Peyer's patch (tissue), 4 donors: ENCODE measurements around the gene JPH2.

Experiments used
- CTCF ChIP-seq, 6 experiments: fragments of 450-650 bp in 4 of 6; fragments of 200-600 bp in 2 of 6; sonication (generic) in 1 of 6; IDR thresholded peaks; one replicate each; pipeline ENCODE4 v1.5.1; 2017 to 2019; ENCODE audit warnings: antibody characterized with exemption in 6 of 6, mild to moderate bottlenecking in 3 of 6, moderate library complexity in 1 of 6
- POLR2A ChIP-seq, 2 donors: fragments of 450-650 bp; IDR thresholded peaks; one replicate each; pipeline ENCODE4 v1.5.1; 2017; ENCODE audit warnings: antibody characterized with exemption in 2 of 2, mild to moderate bottlenecking in 2 of 2, moderate library complexity in 2 of 2

- TF ChIP-seq POLR2A (IDR thresholded peaks at IDR 0.05) (no peak), CTCF (IDR thresholded peaks at IDR 0.05) (no peak)
Observed at GRCh38 chr20:44222633-44223368, 35.8 kb upstream of the JPH2 start.
